DMS79 (cell line): ENCODE data around the gene L1TD1.
"Not testable (repeated sequence)": the region's sequence is repeated elsewhere in the genome, so short reads cannot be mapped to it uniquely, and the experiment has no call there.

Source experiments
- DNase-seq: peaks from one replicate; lab custom pipeline; 2025; lab: John Stamatoyannopoulos, UW

The L1TD1 gene

DNA sequence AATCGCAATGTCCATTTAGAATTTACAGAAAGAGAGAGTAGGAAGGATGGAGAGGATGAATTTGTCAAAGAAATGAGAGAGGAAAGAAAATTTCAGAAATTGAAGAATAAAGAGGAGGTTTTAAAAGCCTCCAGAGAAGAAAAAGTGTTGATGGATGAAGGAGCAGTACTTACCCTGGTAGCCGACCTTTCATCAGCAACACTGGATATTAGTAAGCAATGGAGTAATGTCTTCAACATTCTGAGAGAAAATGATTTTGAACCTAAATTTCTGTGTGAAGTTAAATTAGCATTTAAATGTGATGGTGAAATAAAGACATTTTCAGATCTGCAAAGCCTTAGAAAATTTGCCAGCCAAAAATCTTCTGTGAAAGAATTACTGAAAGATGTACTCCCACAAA, 12.5 kb downstream of the L1TD1 start:
- no peak for DNase-seq

DNA sequence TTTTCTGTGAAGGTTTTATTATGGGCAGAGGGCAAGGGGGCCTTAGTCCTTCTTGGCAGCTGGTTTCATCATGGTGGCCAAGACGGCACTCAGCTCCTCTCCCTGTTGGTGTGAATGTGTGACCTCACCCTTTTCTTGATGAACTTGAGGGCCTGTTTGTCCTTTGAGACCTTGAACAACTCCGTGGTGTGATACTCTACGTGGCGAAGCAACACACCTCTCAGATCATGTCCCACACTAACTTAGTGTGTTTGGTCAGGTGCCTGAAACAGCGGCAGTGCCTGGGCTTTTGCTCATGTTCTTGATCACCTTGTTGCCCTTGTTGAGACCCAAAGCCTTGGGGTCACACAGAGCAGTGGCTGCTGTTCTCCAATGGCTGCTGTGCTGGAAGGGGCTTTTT, 13.4 kb downstream of the L1TD1 start:
- no peak for DNase-seq

DNA sequence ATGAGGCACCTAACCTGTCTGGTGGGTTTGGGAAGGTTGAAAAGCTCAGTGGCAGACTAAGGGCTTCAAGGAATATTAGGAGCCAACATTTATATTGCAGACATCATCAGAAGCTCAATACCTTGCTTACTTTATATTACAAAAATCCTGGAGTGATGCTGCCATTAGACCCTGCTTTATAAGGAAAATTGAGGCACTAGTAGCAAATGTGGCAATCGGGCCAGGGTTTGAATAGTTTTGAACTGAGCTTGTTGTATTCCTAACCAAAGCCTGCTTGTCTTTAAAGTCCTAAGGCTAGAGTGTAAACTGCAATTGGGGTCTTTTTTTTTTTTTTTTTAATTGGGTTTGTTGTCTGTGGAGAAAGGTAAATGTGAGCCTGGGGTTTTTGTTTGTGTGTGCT, 14.3 kb downstream of the L1TD1 start:
- DNase-seq: no peak

DNA sequence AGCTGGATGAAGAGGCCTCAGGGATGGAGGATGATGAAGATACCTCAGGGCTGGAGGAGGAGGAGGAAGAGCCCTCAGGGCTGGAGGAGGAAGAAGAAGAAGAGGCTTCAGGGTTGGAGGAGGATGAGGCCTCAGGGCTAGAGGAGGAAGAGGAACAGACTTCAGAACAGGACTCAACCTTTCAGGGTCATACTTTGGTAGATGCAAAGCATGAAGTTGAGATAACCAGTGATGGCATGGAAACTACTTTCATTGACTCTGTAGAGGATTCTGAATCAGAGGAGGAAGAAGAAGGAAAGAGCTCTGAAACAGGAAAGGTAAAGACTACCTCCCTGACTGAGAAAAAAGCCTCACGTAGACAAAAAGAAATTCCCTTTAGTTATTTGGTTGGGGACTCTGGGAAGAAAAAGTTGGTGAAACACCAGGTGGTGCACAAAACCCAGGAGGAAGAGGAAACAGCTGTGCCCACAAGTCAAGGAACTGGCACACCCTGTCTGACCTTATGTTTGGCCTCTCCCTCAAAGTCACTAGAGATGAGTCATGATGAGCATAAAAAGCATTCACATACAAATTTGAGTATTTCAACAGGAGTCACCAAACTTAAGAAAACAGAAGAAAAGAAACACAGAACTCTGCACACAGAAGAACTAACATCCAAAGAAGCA, 15.4 kb downstream of the L1TD1 start:
- DNase-seq: no peak

DNA sequence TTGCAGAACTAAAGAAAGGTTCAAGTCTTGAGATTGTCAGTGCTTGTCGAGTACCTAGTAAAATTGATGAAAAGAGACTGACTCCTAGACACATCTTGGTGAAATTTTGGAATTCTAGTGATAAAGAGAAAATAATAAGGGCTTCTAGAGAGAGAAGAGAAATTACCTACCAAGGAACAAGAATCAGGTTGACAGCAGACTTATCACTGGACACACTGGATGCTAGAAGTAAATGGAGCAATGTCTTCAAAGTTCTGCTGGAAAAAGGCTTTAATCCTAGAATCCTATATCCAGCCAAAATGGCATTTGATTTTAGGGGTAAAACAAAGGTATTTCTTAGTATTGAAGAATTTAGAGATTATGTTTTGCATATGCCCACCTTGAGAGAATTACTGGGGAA, 16.3 kb downstream of the L1TD1 start:
- no peak for DNase-seq

DNA sequence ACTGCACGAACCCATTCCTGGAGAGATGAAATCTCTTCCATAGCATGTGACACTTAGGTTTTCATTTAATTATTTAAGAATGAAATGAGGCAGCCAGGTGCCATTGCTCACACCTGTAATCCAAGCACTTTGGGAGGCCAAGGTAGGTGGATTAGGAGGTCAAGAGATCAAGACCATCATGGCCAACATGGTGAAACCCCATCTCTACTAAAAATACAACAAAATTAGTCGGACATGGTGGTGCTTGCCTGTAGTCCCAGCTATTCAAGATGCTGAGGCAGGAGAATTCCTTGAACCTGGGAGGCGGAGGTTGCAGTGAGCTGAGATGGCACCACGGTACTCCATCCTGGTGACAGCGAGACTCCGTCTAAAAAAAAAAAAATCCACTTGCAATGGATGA, 17.8 kb downstream of the L1TD1 start:
- DNase-seq: no peak

DNA sequence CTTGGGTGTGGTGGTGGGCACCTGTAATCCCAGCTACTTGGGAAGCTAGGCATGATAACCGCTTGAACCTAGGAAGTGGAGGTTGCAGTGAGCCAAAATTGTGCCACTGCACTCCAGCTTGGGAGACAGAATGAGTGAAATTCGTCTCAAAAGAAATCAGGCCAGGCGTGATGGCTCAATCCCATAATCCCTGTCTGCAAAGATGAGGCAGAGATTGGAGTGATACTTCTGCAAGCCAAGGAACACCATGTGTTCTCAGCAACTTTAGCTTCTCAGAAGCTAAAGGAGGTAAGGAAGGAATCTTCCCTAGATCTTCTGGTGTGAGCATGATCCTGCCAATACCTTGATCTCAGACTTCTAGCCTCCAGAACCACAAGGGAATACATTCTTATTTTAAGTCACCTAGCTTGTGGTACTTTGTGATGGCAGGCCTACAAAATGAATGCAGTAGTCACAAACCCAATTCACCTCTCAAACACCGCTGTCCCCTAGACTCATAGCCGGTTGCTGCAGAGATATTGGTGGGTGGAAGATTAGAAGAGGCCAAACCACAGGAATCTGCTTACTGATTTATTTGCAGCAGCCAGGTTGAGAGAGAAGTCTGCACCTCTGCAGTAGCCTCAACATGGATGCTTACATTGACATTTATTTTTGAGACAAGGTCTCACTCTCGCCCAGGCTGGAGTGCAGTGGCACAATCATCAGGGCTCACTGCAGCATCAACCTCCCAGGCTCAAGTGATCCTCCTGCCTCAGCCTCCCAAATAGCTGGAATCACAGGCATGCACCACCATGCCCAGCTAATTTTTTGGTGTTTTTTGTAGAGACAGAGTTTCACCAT, 18.6 kb downstream of the L1TD1 start:
- DNase-seq: no peak

DNA sequence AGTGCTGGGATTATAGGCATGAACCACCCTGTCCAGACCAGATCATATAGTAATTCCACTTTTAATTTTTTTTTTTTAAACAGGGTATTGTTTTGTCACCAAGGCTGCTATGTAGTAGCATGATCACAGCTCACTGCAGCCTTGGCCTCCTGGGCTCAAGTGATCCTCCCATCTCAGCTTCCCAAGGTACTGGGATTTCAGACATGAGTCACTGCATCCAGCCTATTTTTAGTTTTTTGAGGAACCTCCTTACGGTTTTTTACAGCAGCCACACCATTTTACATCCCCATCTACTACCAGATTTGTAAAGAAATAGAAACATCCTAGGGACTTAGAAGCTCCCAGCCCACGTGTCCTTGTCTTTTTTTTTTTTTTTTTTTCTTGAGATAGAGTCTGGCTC, 24.0 kb downstream of the L1TD1 start:
- DNase-seq: no peak

DNA sequence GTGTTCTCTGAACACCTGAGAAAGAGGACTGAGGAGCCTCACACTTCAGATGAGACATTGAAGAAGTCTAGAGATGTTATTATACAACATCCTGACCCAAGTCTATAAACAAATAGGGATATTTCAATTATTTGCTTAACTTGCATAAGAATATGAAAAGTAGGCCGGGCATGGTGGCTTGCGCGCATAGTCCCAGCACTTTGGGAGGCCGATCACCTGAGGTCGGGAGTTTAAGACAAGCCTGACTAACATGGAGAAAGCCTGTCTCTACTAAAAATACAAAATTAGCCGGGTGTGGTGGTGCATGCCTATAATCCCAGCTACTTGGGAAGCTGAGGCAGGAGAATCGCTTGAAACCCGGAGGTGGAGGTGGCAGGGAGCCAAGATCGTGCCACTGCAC, 25.8 kb downstream of the L1TD1 start:
- not testable (repeated sequence) for DNase-seq

DNA sequence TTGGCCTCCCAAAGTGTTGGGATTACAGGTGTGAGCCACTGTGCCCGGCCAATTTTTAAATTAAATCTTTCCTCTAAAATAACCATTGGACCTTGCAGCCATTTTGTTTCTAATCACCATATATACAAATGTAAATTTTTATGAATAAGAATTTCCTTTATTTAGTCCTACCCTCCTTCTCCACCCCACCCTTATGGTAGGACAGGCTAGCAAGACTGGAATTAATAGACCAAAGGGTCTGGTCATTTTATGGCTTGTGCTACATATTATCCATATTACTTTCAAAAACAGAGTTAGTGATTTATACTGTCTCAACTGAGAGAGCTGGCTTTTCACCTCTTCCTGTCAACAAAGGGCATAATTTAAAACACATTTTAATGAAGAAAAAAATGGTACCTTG, 26.5 kb downstream of the L1TD1 start:
- DNase-seq: no peak

DNA sequence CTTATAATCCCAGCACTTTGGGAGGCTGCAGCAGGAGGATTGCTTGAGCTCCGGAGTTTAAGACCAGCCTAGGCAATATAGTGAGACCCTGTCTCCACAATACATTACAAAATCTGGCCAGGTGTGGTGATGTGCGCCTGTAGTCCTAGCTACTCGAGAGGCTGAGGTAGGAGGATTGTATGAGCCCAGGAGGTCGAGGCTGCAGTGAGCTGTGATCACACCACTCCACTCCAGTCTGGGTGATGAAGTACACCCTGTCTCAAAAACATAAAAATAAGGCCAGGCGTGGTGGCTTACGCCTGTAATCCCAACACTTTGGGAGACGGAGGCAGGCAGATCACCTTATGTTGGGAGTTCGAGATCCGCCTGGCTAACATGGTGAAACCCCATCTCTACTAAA, 27.7 kb downstream of the L1TD1 start:
- no peak for DNase-seq

DNA sequence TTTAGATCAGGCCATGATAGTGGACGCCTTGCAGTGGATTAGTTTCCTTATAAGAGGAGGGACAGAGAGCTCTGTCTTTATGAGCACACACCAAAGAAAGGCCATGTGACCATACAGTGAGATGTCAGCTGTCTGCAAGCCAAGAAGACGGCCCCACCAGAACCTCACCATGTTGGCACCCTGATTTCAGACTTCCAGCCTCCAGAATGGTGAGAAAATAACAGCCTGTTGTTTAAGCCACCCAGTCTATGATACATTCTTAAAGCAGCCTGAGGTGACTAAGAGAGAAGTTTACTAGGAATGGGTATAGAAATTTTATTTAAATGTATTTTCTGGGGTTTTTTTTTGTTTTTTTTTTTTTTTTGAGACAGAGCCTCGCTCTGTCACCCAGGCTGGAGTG, 29.5 kb downstream of the L1TD1 start:
- no peak for DNase-seq

DNA sequence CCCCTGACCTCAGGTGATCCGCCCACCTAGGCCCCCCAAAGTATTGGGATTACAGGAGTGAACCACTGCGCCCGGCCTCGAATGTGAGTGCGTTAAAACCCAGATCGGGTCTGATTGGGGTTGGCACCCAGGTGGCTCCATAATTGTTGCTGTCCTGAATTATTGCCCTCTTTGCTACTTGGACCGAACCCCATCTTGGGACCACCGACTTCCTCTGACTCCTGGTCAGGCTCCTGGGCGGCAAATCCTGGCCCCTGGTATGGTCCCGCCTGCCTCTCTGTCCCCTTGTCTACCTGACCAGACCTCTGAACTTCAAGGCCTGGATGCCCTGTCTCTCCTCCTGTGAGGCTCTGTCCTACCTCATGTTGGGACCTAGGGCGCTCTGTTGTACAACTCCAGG, 32.8 kb downstream of the L1TD1 start:
- DNase-seq: no peak

DNA sequence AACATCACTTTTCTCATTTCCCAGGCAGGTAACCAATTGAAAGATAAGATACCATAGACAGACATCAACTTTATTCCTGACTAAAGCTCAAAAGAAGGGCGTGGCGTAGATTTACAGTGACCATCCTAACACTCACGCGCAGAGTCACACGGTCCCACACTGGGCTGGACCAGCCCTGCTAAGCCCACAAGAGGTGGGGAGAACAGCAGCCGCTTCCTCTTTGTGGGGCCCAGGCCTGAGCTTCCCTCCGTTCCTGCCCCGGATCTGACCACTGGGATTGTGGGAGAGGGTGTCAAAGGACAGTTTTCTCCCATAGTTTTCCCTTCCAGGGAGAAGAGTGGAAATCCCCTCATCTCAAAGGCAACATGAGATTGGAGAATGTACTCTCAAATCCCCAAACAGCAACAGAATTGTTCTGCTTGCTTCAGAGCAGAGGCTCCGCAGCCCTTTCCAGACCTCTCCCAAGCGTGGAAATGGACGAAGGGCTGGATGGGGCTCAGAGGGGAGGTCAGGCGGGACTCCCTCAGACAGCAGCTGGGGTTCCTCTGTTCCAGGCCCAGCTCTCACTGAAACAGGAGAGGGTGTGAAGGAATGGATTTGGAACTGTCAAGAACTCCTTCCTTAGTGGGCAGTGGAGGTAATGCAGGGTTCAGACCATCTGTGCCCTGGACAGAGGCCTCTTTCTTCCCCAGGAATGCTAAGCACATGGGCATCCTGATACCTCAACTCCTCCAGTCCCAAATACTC, 33.7 kb downstream of the L1TD1 start:
- no peak for DNase-seq

DNA sequence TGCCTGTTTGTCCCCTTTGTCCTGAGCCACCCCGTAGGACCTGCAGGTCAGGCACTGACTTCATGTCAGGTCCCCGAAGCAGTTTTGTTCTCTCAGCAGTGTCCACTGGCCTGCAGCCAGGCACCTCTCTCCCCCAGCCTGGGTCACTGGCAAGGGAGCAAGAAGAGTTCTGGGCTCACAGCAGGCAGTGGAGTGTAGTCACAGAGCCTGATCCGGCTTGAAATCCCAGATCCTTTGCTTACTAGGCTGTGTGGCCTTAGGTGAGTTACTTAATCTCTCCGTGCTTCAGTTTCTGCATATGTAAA, 34.2 kb downstream of the L1TD1 start:
- DNase-seq: no peak

DNA sequence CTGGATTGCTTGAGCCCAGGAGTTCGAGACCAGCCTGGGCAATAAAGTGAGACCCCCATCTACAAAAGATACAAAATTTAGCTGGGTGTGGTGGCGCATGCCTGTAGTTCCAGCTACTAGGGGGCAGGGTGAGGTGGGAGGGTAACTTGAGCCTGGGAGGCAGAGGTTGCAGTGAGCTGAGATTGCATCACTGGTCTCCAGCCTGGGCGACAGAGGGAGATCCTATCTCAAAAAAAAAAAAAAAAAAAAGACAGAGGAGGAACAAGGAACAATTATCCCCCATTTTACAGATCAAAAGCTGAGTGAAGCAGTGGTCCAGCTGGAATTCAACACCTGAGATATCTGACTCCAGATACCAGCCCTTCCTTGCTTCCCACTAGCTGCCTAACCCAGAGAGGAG, 34.8 kb downstream of the L1TD1 start:
- no peak for DNase-seq

DNA sequence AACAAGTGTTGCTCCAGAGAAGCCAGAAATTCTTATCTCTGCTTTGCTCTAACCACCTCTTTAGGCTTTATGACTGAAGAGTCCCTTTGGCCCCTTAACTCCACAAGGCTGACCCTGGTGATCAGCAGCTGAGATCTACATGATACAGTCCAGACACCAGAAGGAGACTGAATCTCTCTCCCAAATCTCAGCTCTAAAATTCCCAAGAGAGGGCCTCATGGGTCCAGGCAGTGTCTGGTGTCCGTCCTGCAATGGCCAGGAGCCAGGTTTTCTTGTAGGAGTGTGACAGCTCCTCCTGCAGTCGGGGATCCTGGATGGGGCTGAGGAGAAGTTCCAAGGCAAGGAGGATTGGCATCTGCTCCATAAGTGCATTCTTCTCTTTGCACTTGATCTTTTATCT, 35.3 kb downstream of the L1TD1 start:
- no peak for DNase-seq

DNA sequence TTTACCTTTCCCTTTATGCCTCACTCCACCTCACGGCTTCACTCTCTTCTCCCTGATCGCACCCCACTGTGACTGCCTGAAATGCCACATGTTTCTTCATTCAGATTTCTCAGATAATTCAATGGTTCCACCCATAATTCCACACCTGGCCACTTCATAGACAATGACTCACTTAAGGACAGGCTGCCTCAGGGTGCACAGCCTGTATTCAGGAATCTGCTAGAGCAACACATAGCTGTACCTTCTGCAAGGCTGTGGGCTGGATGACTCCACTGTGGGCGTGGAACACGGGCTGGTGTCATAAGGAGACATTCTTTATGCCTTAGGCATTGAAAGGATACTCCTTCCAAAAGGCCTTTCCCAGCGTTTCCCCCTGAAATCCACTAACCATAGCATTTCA, 36.1 kb downstream of the L1TD1 start:
- no peak for DNase-seq

DNA sequence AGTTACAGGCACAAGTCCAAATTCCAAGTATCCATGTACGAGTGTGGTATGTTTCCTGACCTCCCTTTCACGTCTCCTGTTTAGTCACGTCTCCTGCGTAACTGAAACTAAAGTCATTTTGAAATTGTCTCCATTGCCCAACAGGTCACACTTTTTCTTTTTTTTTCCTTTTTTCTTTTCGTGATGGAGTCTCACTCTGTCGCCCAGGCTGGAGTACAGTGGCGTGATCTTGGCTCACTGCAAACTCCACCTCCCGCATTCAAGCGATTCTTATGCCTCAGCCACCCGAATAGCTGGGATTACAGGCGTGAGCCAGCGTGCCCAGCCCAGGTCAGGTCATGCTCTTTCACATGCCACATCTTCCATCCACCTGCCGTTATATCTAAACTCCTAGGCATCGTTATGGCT, 38.2 kb downstream of the L1TD1 start:
- DNase-seq: no peak

DNA sequence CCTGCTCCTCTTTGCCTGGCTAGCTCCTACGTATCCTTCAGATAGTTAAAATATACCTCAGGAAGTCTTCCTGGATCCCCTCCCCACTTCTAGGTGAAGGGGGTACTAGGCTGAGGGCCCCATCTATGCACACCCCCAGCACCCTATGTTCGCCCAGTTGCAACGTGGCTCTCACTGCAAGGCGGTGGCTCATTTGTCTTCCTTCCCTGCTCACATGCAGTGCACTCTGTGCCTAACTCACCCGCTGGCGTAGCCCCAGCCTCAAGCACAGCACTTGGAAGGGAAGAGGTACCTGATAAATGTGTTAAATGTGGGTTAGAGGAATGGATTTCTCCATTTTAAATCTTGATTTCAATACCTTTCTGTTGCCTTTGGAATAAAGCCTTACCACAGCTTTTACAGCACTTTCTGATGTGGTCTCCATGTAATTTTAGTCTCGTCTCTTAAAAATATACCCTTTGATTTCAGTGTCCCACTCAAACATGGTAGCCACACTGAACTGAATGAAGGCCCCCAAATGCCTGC, 39.3 kb downstream of the L1TD1 start:
- DNase-seq: no peak

DNA sequence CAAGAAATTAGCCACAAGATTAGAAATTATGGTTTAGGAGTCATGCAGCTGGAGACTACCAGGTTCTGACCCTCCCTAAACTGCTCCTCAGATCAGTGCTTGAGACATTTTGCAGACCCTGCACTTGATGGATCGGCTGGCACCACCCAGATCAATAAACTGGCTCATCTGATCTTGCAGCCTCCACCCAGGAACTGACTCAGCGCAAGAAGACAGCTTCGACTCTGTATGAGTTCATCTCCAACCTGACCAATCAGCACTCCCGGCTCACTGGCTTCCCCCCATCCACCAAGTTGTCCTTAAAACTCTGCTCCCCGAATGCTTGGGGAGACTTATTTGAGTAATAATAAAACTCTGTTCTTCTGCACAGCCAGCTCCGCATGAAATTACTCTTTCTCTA, 40.0 kb downstream of the L1TD1 start:
- DNase-seq: no peak

DNA sequence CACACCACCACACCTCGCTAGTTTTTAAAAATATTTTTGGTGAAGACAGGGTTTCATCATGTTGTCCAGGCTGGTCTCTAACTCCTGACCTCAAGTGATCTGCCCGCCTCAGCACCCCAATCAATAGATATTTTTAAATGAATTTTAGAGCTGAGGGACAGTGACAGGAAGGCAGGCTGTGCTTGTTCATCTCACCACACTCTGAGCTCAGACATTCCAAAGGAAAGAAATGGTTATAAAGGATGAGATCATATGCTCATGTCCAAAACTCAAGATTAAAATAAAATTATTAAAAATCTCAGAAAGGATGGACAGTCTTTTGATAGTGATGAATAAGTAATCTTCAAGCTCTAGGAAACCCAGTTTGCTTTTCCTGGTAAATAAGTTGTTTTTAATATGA, 40.9 kb downstream of the L1TD1 start:
- no peak for DNase-seq

DNA sequence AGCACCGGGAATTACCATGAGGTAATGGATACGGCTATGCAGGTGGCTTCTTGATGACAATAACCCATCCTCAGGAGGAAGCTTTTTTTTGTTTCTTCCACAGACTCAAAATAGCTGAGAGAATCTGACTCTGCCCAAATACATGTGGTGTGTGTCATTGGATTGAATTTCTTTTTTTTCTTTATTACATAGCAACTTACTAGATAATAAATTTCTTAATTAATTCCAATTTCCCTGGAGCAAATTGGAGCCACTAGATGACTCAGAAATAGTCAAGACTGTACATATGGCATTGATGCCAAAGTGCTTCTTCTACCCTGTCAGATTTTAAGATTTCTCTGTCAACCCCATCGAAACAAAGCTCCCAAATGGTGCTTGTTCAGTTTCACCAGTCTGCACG, 42.7 kb downstream of the L1TD1 start:
- DNase-seq: no peak
